Activated naive CD4-positive, alpha-beta T cell treated with anti-CD3 and anti-CD28 coated beads, Interleukin-2, amount 50 U/mL, for 72 hours (primary cell): ENCODE measurements around the gene N4BP2L2. TPM values are rescaled to one million over a fixed set of nuclear protein-coding genes. Genes with fewer than 3 reads are reported as not detected.

ENCODE experiments used
- ATAC-seq, 2 donors: fragments of 150-1000 bp; cut with Tn5 transposase; 2 replicates each; pipeline ENCODE4 v1.10.0; 2021; ENCODE audit warnings: mild to moderate bottlenecking in 2 of 2, moderate library complexity in 2 of 2
- DNase-seq, 2 donors: peaks; one replicate each; pipeline ENCODE4 v3.0.0; 2021 to 2022; ENCODE audit warnings: low spot score in 2 of 2
- H3K27ac Mint-ChIP-seq, 2 donors: one replicate each; pipeline ENCODE4 v1.8.0; 2022; ENCODE audit warnings: mild to moderate bottlenecking in 2 of 2, mixed read lengths in 2 of 2
- H3K36me3 Mint-ChIP-seq, 2 donors: one replicate each; pipeline ENCODE4 v1.8.0; 2022; ENCODE audit warnings: mixed read lengths in 2 of 2
- H3K9me3 Mint-ChIP-seq, 2 donors: one replicate each; pipeline ENCODE4 v1.8.0; 2022; ENCODE audit warnings: mixed read lengths in 2 of 2
- total RNA-seq, 2 donors: library from RNA; stranded (reverse); gene quantifications; one replicate each; pipeline ENCODE4 v1.2.3, GENCODE V29; 2022

The N4BP2L2 gene
- total RNA-seq, 2 donors from 2014 or later = 82.1 to 107 TPM

DNA sequence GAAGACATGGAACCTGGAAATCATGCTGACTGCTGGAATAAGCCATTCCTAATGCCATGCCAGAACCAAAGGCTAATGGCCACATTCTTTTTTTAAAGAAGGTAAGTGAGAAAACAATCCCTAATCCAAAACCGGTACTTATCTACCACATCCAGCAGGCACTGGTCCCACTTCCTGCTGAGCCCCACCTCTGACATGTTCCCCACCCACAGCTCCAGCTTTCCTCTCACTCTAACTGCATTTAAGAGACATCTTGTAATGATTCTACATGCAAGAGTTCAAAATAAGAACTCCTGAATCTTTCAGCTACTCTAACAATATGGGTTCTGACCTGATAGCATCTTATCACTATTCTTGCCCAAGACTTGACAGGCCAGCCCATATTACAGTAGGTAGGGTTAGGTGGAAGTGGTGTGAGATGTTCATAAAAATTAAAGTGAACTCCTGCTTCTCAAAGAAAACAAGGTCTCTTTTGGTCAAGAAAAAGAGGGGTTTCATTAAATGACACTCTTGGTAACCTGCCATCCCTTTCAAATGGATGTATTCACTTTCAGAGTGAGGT, 41.9 kb downstream of the N4BP2L2 start:
- Mint-ChIP-seq H3K36me3 (no peaks in the 10 kb centered on the region), H3K9me3 (peaks cover 0 to 4% of the 10 kb centered on the region in 2 donors), H3K27ac (peak overlapping the region in 1 of 2 donors; percentile 35)
- no peak for ATAC-seq
- no peak for DNase-seq

GRCh38 chr13:32495841-32496240, 42.8 kb downstream of the N4BP2L2 start:
- no peak overlapping the region for H3K27ac Mint-ChIP-seq
- no peaks in the 10 kb centered on the region for H3K9me3 Mint-ChIP-seq
- ATAC-seq (no peak), DNase-seq (no peak)
- no peaks in the 10 kb centered on the region for H3K36me3 Mint-ChIP-seq

DNA sequence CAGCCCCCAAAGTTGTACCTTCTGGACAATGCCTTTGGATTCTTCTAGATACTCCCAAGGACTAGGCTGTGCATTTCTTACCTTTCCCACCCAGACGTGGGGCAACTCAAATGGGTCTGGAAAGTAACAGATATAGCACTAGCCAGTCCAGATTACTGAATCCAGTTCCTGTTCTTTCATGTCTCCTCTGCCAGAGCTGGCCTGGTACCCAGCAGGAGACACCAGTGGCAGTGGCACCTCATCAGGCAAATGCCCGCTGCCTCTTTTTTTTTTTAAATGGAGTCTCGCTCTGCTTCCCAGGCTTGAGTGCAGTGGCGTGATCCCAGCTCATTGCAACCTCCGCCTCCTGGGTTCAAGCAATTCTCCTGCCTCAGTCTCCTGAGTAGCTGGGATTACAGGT, 43.2 kb downstream of the N4BP2L2 start:
- Mint-ChIP-seq H3K36me3 (no peaks in the 10 kb centered on the region), H3K27ac (no peak overlapping the region), H3K9me3 (no peaks in the 10 kb centered on the region)
- ATAC-seq (no peak), DNase-seq (no peak)

DNA sequence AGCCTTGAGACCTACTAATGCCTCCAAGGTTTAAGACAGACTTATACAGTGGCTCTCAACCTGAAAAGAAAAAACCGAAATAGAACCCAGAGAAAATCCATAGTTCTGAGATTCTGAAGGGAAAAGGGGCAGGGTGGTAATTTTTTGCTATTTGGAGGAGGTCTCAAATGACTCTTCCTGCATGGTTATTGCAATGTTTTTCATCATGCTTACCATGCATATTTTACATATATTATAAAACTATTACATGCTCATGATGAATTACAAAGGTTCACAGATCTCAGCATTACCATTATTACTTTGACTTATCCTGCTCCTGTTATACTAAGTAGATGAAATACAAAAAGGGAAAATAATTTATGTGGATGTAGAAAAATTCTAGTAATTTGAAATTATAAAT, 47.6 kb downstream of the N4BP2L2 start:
- DNase-seq (no peak), ATAC-seq (no peak)
- H3K36me3 Mint-ChIP-seq = no peaks in the 10 kb centered on the region
- H3K27ac Mint-ChIP-seq = no peak overlapping the region
- no peaks in the 10 kb centered on the region for H3K9me3 Mint-ChIP-seq

GRCh38 chr13:32476892-32477291, 61.7 kb downstream of the N4BP2L2 start:
- no peak for ATAC-seq
- Mint-ChIP-seq H3K9me3 (no peaks in the 10 kb centered on the region), H3K36me3 (no peaks in the 10 kb centered on the region), H3K27ac (no peak overlapping the region)
- DNase-seq = no peak

DNA sequence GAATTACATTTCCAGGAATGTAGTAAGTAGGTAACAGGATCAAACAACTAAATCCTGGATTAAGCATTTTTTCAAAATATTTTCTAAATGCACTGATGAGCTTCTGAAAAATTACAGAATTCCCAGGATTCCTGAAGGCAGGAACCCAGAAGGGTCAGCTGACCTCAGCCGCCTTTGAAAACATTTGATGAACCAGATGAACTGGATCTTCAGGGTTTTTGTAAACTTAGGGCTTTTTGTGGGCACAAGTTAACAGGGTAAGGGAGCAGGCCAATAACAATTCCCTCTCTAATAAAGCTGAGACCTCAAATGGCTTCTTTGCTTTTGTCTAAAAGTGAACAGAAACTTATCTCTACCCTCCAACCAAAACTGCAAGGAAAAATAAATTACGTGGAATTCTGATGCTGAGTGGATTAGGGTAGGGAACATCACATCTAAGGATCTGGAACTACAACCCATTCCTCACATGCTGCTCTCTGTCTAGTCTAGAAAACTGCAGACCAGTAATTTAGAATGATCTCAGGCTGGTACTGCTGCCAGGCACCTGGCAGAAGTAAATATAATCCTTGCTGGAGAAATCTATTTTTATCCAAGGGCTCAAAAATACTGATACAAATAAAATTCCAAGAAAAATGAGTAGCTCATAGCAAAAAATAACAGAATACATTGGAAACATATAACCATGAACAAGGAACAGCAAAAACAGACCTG, 62.4 kb downstream of the N4BP2L2 start:
- Mint-ChIP-seq H3K9me3 (no peaks in the 10 kb centered on the region), H3K27ac (no peak overlapping the region), H3K36me3 (no peaks in the 10 kb centered on the region)
- ATAC-seq = no peak
- DNase-seq = no peak

DNA sequence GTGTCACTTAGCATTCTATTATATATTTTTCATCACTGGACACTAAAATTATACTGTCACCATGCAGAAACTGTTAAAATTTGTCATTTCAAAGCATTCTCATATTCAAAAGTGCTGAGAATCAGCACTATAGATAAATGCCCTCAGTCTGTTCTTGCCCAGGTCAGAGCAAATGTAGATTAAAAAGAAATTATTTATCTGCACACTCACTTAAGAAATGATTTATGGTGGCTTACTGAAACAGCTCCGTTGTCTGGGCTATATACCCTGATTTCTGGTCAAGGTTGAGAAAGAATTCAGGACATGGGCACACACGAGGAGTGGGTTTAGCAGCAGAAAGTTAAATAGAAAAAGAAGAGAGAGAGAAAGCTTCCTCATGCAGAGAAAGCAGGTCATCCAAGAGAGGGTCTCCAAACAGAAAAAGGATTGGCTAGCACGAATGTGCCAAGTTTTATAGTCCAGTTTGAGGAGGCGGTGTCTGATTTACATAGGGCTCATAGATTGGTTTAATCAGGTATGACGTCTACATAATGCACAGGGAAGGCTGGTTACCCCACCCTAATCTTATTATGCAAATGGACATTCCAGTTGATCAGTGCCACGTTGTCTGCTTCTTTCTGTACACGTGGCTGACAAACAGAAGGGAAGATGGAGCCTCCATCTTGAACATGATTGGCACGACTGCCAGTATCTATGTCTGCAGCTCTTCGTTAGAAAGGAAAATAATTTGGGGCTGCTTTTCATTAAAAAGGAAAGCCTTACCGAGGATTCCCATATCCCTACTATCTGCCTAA, 63.4 kb downstream of the N4BP2L2 start:
- ATAC-seq = no peak
- Mint-ChIP-seq H3K27ac (no peak overlapping the region), H3K36me3 (no peaks in the 10 kb centered on the region), H3K9me3 (no peaks in the 10 kb centered on the region)
- no peak for DNase-seq

DNA sequence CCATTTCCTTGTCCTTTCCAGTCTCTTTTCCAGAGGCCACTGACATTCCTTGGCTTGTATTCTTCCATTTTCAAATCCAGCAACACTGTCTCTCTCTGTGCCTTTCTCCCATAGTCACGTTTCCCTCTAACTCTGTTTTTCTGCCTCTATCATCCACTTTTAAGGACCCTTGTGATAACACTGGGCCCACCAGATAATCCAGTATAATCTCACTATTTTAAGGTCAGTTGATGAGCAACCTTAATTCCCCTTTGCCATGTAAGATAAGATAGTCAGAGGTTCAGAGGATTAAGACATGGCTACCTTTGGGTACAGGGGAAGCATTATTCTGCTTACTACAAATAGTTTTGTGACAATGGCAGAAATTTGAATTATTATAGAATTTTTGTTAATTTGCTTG, 64.9 kb downstream of the N4BP2L2 start:
- DNase-seq = no peak
- no peak for ATAC-seq
- no peaks in the 10 kb centered on the region for H3K36me3 Mint-ChIP-seq
- no peaks in the 10 kb centered on the region for H3K9me3 Mint-ChIP-seq
- no peak overlapping the region for H3K27ac Mint-ChIP-seq

GRCh38 chr13:32472194-32472621, 66.4 kb downstream of the N4BP2L2 start:
- Mint-ChIP-seq H3K27ac (peak overlapping the region in 1 of 2 donors; percentile 20), H3K36me3 (no peaks in the 10 kb centered on the region), H3K9me3 (no peaks in the 10 kb centered on the region)
- DNase-seq = no peak
- peak; percentile 28 to 37 for ATAC-seq

GRCh38 chr13:32471187-32471922, 67.2 kb downstream of the N4BP2L2 start:
- H3K27ac Mint-ChIP-seq = peak overlapping the region in 1 of 2 donors; percentile 20
- ATAC-seq (peak in 1 of 2 donors; percentile 37), DNase-seq (no peak)
- H3K9me3 Mint-ChIP-seq = no peaks in the 10 kb centered on the region
- H3K36me3 Mint-ChIP-seq = no peaks in the 10 kb centered on the region

- Mint-ChIP-seq H3K27ac (peak overlapping the region in 1 of 2 donors; percentile 50), H3K9me3 (no peaks in the 10 kb centered on the region), H3K36me3 (no peaks in the 10 kb centered on the region)
- no peak for ATAC-seq
- DNase-seq = no peak
These were observed 70.0 kb downstream of the N4BP2L2 start for GRCh38 chr13:32468502-32469142.

DNA sequence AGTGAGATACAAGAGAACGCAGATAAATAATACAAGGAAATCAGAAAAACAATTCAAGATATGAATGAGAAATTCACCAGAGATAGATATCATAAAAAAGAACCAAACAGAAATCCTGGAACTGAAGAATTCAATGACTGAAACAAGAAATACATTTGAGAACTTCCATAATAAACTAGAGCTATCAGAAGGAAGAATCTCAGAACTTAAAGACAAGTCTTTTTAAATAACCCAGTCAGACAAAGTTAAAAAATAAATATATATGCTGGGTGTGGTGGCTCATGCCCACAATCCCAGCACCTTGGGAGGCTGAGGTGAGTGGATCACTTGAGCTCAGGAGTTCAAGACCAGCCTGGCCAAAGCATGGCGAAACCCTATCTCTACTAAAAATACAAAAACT, 82.0 kb downstream of the N4BP2L2 start:
- DNase-seq (no peak), ATAC-seq (no peak)
- Mint-ChIP-seq H3K36me3 (peaks cover 30 to 38% of the 10 kb centered on the region in 2 donors), H3K9me3 (peaks cover 20 to 23% of the 10 kb centered on the region in 2 donors), H3K27ac (no peak overlapping the region)

DNA sequence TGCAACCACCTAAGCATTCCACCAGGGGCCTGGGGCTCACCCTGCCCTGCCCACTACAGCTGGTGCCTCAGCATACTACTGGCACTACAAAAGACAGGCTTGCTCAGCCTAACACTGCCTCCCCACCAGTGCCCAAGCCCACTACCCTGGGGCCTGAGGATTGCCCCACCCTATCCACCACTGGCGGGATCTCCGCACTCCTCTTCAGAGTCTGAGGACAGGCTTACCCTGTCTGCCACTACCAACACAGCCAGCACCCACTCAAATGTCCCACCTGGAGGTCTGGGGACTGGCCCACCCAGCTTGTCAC, 83.0 kb downstream of the N4BP2L2 start:
- Mint-ChIP-seq H3K36me3 (peaks cover 36 to 38% of the 10 kb centered on the region in 2 donors), H3K27ac (no peak overlapping the region), H3K9me3 (peaks cover 20 to 29% of the 10 kb centered on the region in 2 donors)
- ATAC-seq (no peak), DNase-seq (no peak)

GRCh38 chr13:32454886-32455593, 83.6 kb downstream of the N4BP2L2 start:
- Mint-ChIP-seq H3K27ac (no peak overlapping the region), H3K9me3 (peaks cover 20 to 29% of the 10 kb centered on the region in 2 donors), H3K36me3 (peaks cover 34 to 36% of the 10 kb centered on the region in 2 donors)
- no peak for DNase-seq
- no peak for ATAC-seq

- Mint-ChIP-seq H3K27ac (no peak overlapping the region), H3K9me3 (peaks cover 19 to 27% of the 10 kb centered on the region in 2 donors)
These were observed 84.6 kb downstream of the N4BP2L2 start for GRCh38 chr13:32453981-32454380.

GRCh38 chr13:32448972-32449371, 89.6 kb downstream of the N4BP2L2 start:
- Mint-ChIP-seq H3K27ac (peak overlapping the region in 1 of 2 donors; percentile 58), H3K36me3 (peaks cover 0 to 5% of the 10 kb centered on the region in 2 donors), H3K9me3 (peaks cover 0 to 5% of the 10 kb centered on the region in 2 donors)
- ATAC-seq (no peak), DNase-seq (no peak)

More at GRCh38 chr13:32453981-32454380, 84.6 kb downstream of the N4BP2L2 start:
- ATAC-seq = no peak
- no peak for DNase-seq
- peaks cover 24 to 35% of the 10 kb centered on the region in 2 donors for H3K36me3 Mint-ChIP-seq
